22Rv1 (cell line): Measurements from ENCODE around the gene GNMT.

ENCODE experiments used
- ZFX ChIP-seq: fragments of 450-650 bp; IDR thresholded peaks from 2 replicates; pipeline ENCODE4 v1.6.1; 2017; ENCODE audit warnings: antibody characterized with exemption, borderline replicate concordance
- TF ChIP-seq, protein P1 (sequence below): fragments of 450-650 bp; IDR thresholded peaks from 2 replicates; pipeline ENCODE4 v1.5.1; 2017; ENCODE audit warnings: mild to moderate bottlenecking

DNA sequence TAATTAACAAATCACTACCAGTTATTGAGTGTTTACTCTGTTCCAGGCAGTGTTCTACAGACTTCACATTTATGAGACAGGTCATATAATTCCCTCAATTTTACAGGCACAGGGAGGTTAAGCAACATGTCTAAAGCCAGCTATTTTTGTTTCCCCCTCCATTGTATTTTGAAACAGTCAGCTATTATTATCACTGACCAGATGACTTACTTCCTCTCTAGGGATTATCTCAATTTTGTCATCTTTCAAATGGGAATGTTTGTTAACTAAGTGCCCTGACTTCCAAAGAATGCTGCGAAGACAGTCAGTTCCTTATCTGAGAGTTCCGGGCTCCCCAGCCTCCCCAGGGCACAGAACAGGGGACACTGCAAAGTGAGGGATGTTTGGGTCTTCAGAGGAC is 36.9 kb upstream of the GNMT start:
- TF ChIP-seq, protein P1, sequence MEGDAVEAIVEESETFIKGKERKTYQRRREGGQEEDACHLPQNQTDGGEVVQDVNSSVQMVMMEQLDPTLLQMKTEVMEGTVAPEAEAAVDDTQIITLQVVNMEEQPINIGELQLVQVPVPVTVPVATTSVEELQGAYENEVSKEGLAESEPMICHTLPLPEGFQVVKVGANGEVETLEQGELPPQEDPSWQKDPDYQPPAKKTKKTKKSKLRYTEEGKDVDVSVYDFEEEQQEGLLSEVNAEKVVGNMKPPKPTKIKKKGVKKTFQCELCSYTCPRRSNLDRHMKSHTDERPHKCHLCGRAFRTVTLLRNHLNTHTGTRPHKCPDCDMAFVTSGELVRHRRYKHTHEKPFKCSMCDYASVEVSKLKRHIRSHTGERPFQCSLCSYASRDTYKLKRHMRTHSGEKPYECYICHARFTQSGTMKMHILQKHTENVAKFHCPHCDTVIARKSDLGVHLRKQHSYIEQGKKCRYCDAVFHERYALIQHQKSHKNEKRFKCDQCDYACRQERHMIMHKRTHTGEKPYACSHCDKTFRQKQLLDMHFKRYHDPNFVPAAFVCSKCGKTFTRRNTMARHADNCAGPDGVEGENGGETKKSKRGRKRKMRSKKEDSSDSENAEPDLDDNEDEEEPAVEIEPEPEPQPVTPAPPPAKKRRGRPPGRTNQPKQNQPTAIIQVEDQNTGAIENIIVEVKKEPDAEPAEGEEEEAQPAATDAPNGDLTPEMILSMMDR = no peak
- TF ChIP-seq ZFX = no peak
